ENCODE results near the gene PDE7B.

PDE7B gene

DNA sequence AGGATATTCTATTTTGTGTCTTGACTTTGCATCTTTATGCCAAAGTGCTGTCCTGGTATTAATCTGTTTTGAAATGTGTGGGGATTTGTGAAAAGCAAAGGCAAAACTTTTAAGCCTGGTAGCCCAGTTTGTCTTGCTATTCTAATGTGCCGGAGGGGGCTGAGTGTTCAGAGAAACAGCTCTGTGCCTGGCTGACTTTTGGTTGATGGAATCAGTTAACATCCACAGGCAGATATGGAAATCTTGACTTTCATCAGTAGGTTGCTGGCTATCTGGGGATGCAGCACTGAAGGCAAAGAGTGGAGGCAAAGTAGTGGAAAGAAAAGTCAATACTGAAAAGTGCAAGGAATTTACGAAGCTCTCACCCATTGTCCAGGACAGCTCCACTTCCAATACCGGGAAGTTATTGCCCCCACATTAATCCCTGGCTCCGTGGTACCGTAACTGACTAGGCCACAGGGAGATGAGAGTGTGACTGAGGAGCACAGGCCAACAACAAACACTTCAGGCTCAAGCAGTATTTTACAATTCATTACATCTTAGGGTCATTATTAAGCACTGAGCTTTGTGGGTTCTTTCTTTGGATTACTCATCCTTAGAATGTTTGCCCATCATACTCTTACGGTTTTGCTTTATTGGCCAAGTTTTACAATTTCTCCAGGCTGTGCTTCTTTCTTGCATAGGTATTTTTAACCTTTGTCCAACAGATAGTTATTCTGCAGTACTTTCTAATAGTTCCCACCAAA lies 234.0 kb downstream of the PDE7B start:
- no peak overlapping the region for H4K5ac ChIP-seq (ENCODE audit: low read length)
- WGBS (ENCODE audit: extremely low coverage, insufficient coverage, low lambda C conversion rate): no CpG with 5 or more reads among the region's 6 CpGs

DNA sequence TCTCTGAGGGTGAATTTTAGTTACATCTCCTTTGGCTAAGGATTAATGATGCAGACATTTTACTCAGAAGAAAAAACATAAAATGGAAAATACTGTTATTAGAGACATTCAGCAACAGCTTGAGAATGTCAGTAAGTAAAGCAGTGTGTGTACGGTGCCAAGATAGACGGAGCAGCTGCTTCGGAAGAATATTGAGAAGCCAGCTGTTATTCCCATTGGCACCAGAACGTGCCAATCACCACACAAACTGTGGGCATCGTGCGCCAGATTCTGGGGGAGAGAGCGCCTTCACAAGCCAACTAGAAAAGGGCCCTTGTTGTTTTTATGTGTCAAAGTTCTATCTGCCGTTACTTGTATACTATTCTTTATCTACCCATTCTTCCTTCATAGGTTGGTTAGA lies 235.2 kb downstream of the PDE7B start:
- no peak overlapping the region for H4K8ac ChIP-seq (ENCODE audit: low read depth, low read length)
- H2BK15ac ChIP-seq (replicated peaks; ENCODE audit: low read depth): no peak overlapping the region
- H3K4ac ChIP-seq (ENCODE audit: low read depth, low read length): no peak overlapping the region
- no peak overlapping the region for H2BK5ac ChIP-seq (ENCODE audit: low read length)
- no peak overlapping the region for H2AK5ac ChIP-seq (ENCODE audit: low read length)
- no peak overlapping the region for H3K23ac ChIP-seq (ENCODE audit: low read length)
- H3K79me2 ChIP-seq (ENCODE audit: control insufficient read depth, insufficient read depth, low read length): no peaks in the 10 kb centered on the region
- no CpG with 5 or more reads among the region's 8 CpGs for WGBS (ENCODE audit: extremely low coverage, insufficient coverage, low lambda C conversion rate)
- no peak overlapping the region for H3K27ac ChIP-seq (ENCODE audit: low read depth, low read length)
- no peaks in the 10 kb centered on the region for H3K36me3 ChIP-seq (ENCODE audit: control insufficient read depth, insufficient read depth, low read length)
- H4K5ac ChIP-seq (ENCODE audit: low read length): no peak overlapping the region
- no peaks in the 10 kb centered on the region for H3K79me1 ChIP-seq (ENCODE audit: low read length)
- H3K18ac ChIP-seq (ENCODE audit: low read length): no peak overlapping the region
- no peaks in the 10 kb centered on the region for H3K27me3 ChIP-seq (ENCODE audit: insufficient read depth, low read length, poor library complexity)
- H3K9ac ChIP-seq (ENCODE audit: low read length): no peak overlapping the region
- no peak overlapping the region for H3K4me3 ChIP-seq (ENCODE audit: low read length)
- no peak overlapping the region for H3K4me2 ChIP-seq (ENCODE audit: low read length)
- H3K4me1 ChIP-seq (ENCODE audit: control insufficient read depth, low read depth, low read length): no peaks in the 10 kb centered on the region
- no peak for DNase-seq
- H3K56ac ChIP-seq (ENCODE audit: low read length): no peak overlapping the region
- no peak overlapping the region for H2BK120ac ChIP-seq (ENCODE audit: low read depth, low read length)

More for the DNA sequence above, 234.0 kb downstream of the PDE7B start:
- no peak overlapping the region for H2BK15ac ChIP-seq (replicated peaks; ENCODE audit: low read depth)
- H3K4me3 ChIP-seq (ENCODE audit: low read length): no peak overlapping the region
- DNase-seq: no peak
- no peak overlapping the region for H2BK5ac ChIP-seq (ENCODE audit: low read length)
- no peaks in the 10 kb centered on the region for H3K79me2 ChIP-seq (ENCODE audit: control insufficient read depth, insufficient read depth, low read length)
- H3K4me1 ChIP-seq (ENCODE audit: control insufficient read depth, low read depth, low read length): no peaks in the 10 kb centered on the region
- no peak overlapping the region for H3K4me2 ChIP-seq (ENCODE audit: low read length)
- no peak overlapping the region for H3K56ac ChIP-seq (ENCODE audit: low read length)
- H2AK5ac ChIP-seq (ENCODE audit: low read length): no peak overlapping the region
- no peak overlapping the region for H2BK120ac ChIP-seq (ENCODE audit: low read depth, low read length)
- no peaks in the 10 kb centered on the region for H3K79me1 ChIP-seq (ENCODE audit: low read length)
- no peak overlapping the region for H3K9ac ChIP-seq (ENCODE audit: low read length)
- no peak overlapping the region for H3K18ac ChIP-seq (ENCODE audit: low read length)
- H3K23ac ChIP-seq (ENCODE audit: low read length): no peak overlapping the region
- no peak overlapping the region for H3K27ac ChIP-seq (ENCODE audit: low read depth, low read length)
- H3K4ac ChIP-seq (ENCODE audit: low read depth, low read length): no peak overlapping the region
- H3K27me3 ChIP-seq (ENCODE audit: insufficient read depth, low read length, poor library complexity): no peaks in the 10 kb centered on the region
- H4K8ac ChIP-seq (ENCODE audit: low read depth, low read length): no peak overlapping the region
- H3K36me3 ChIP-seq (ENCODE audit: control insufficient read depth, insufficient read depth, low read length): no peaks in the 10 kb centered on the region

DNA sequence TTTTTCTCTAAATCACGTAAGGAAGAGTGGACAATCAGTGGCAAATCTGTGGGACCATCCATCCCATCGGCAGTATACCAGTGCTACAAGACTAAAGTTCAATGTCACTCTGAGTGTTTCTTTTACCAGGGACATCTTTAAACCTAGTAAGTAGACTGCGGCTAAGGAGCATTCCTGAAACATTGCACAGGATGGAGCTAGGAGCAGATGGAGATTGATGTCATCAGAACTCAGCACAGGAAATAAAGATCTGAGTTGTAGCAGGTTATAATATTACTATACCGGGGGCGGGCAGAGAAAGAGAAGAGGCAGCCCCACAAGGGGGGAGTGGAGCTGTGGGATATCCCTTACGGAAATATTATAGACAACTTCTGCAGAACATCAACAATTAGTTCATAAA lies 236.5 kb downstream of the PDE7B start:
- Histone ChIP-seq H3K4ac (ENCODE audit: low read depth, low read length) (no peak overlapping the region), H3K79me2 (ENCODE audit: control insufficient read depth, insufficient read depth, low read length) (no peaks in the 10 kb centered on the region), H2BK5ac (ENCODE audit: low read length) (no peak overlapping the region), H3K56ac (ENCODE audit: low read length) (no peak overlapping the region), H2BK15ac (replicated peaks; ENCODE audit: low read depth) (no peak overlapping the region), H3K23ac (ENCODE audit: low read length) (no peak overlapping the region), H3K79me1 (ENCODE audit: low read length) (no peaks in the 10 kb centered on the region), H3K36me3 (ENCODE audit: control insufficient read depth, insufficient read depth, low read length) (no peaks in the 10 kb centered on the region), H3K27ac (ENCODE audit: low read depth, low read length) (no peak overlapping the region), H4K8ac (ENCODE audit: low read depth, low read length) (no peak overlapping the region), H3K4me1 (ENCODE audit: control insufficient read depth, low read depth, low read length) (no peaks in the 10 kb centered on the region), H3K18ac (ENCODE audit: low read length) (no peak overlapping the region), H3K4me3 (ENCODE audit: low read length) (no peak overlapping the region), H2AK5ac (ENCODE audit: low read length) (no peak overlapping the region), H2BK120ac (ENCODE audit: low read depth, low read length) (no peak overlapping the region), H3K4me2 (ENCODE audit: low read length) (no peak overlapping the region), H3K9ac (ENCODE audit: low read length) (no peak overlapping the region), H4K5ac (ENCODE audit: low read length) (no peak overlapping the region), H3K27me3 (ENCODE audit: insufficient read depth, low read length, poor library complexity) (no peaks in the 10 kb centered on the region)
- no peak for DNase-seq
- WGBS (ENCODE audit: extremely low coverage, insufficient coverage, low lambda C conversion rate): no CpG with 5 or more reads among the region's 6 CpGs

GRCh38 chr6:136088693-136089092 lies 237.2 kb downstream of the PDE7B start:
- no peak overlapping the region for H4K5ac ChIP-seq (ENCODE audit: low read length)
- H3K36me3 ChIP-seq (ENCODE audit: control insufficient read depth, insufficient read depth, low read length): no peaks in the 10 kb centered on the region
- no peak overlapping the region for H3K9ac ChIP-seq (ENCODE audit: low read length)
- no peak overlapping the region for H2BK15ac ChIP-seq (replicated peaks; ENCODE audit: low read depth)
- no peak overlapping the region for H3K56ac ChIP-seq (ENCODE audit: low read length)
- no peak overlapping the region for H2BK120ac ChIP-seq (ENCODE audit: low read depth, low read length)
- H3K23ac ChIP-seq (ENCODE audit: low read length): no peak overlapping the region
- no peaks in the 10 kb centered on the region for H3K4me1 ChIP-seq (ENCODE audit: control insufficient read depth, low read depth, low read length)
- no peak overlapping the region for H2BK5ac ChIP-seq (ENCODE audit: low read length)
- no peak overlapping the region for H3K4me2 ChIP-seq (ENCODE audit: low read length)
- H3K79me1 ChIP-seq (ENCODE audit: low read length): no peaks in the 10 kb centered on the region
- no peak overlapping the region for H3K27ac ChIP-seq (ENCODE audit: low read depth, low read length)
- H3K4ac ChIP-seq (ENCODE audit: low read depth, low read length): no peak overlapping the region
- H3K4me3 ChIP-seq (ENCODE audit: low read length): no peak overlapping the region
- H3K27me3 ChIP-seq (ENCODE audit: insufficient read depth, low read length, poor library complexity): no peaks in the 10 kb centered on the region
- H4K8ac ChIP-seq (ENCODE audit: low read depth, low read length): no peak overlapping the region
- no CpG with 5 or more reads among the region's 5 CpGs for WGBS (ENCODE audit: extremely low coverage, insufficient coverage, low lambda C conversion rate)
- H3K79me2 ChIP-seq (ENCODE audit: control insufficient read depth, insufficient read depth, low read length): no peaks in the 10 kb centered on the region
- no peak overlapping the region for H3K18ac ChIP-seq (ENCODE audit: low read length)
- H2AK5ac ChIP-seq (ENCODE audit: low read length): no peak overlapping the region
- no peak for DNase-seq

GRCh38 chr6:136089876-136090275 lies 238.4 kb downstream of the PDE7B start:
- Histone ChIP-seq H2AK5ac (ENCODE audit: low read length) (no peak overlapping the region), H3K4me1 (ENCODE audit: control insufficient read depth, low read depth, low read length) (no peaks in the 10 kb centered on the region), H3K79me2 (ENCODE audit: control insufficient read depth, insufficient read depth, low read length) (no peaks in the 10 kb centered on the region), H3K9ac (ENCODE audit: low read length) (no peak overlapping the region), H2BK15ac (replicated peaks; ENCODE audit: low read depth) (no peak overlapping the region), H4K5ac (ENCODE audit: low read length) (no peak overlapping the region), H3K4me2 (ENCODE audit: low read length) (no peak overlapping the region), H3K56ac (ENCODE audit: low read length) (no peak overlapping the region), H3K27me3 (ENCODE audit: insufficient read depth, low read length, poor library complexity) (no peaks in the 10 kb centered on the region), H3K27ac (ENCODE audit: low read depth, low read length) (no peak overlapping the region), H3K4me3 (ENCODE audit: low read length) (no peak overlapping the region), H3K36me3 (ENCODE audit: control insufficient read depth, insufficient read depth, low read length) (no peaks in the 10 kb centered on the region), H4K8ac (ENCODE audit: low read depth, low read length) (no peak overlapping the region), H3K79me1 (ENCODE audit: low read length) (no peaks in the 10 kb centered on the region), H2BK5ac (ENCODE audit: low read length) (no peak overlapping the region), H3K23ac (ENCODE audit: low read length) (no peak overlapping the region), H3K18ac (ENCODE audit: low read length) (no peak overlapping the region), H2BK120ac (ENCODE audit: low read depth, low read length) (no peak overlapping the region), H3K4ac (ENCODE audit: low read depth, low read length) (no peak overlapping the region)
- DNase-seq: no peak
- no CpG with 5 or more reads among the region's 6 CpGs for WGBS (ENCODE audit: extremely low coverage, insufficient coverage, low lambda C conversion rate)

DNA sequence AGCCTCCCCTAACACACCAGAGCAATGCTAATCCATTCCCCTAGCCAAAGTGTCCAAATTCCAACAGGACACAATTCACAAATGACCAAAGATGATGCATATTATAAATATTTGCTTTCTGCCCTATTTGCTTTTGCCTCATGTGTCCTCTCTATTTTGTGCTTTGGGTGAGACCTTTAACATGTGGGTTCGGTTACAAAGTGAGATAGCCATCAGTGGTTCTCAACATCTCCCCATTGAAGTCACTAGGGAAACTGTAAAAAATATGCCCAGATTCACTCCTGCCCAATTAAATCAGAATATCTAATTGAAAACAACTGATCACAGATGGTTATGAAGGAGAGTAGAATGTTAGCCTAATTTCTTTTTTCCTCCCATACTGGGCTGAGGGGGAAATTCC lies 239.4 kb downstream of the PDE7B start:
- Histone ChIP-seq H3K18ac (ENCODE audit: low read length) (no peak overlapping the region), H3K9ac (ENCODE audit: low read length) (no peak overlapping the region), H3K4ac (ENCODE audit: low read depth, low read length) (no peak overlapping the region), H3K27me3 (ENCODE audit: insufficient read depth, low read length, poor library complexity) (no peaks in the 10 kb centered on the region), H3K36me3 (ENCODE audit: control insufficient read depth, insufficient read depth, low read length) (no peaks in the 10 kb centered on the region), H3K4me3 (ENCODE audit: low read length) (no peak overlapping the region), H3K27ac (ENCODE audit: low read depth, low read length) (no peak overlapping the region), H3K4me2 (ENCODE audit: low read length) (no peak overlapping the region), H3K4me1 (ENCODE audit: control insufficient read depth, low read depth, low read length) (no peaks in the 10 kb centered on the region), H4K8ac (ENCODE audit: low read depth, low read length) (no peak overlapping the region), H3K79me1 (ENCODE audit: low read length) (no peaks in the 10 kb centered on the region), H2BK120ac (ENCODE audit: low read depth, low read length) (no peak overlapping the region), H2AK5ac (ENCODE audit: low read length) (no peak overlapping the region), H2BK15ac (replicated peaks; ENCODE audit: low read depth) (no peak overlapping the region), H3K23ac (ENCODE audit: low read length) (no peak overlapping the region), H3K56ac (ENCODE audit: low read length) (no peak overlapping the region), H4K5ac (ENCODE audit: low read length) (no peak overlapping the region), H3K79me2 (ENCODE audit: control insufficient read depth, insufficient read depth, low read length) (no peaks in the 10 kb centered on the region), H2BK5ac (ENCODE audit: low read length) (no peak overlapping the region)
- WGBS (ENCODE audit: extremely low coverage, insufficient coverage, low lambda C conversion rate): no CpG with 5 or more reads among the region's 1 CpG
- no peak for DNase-seq
